H1 (cell line): ENCODE data around the gene DPH5.

Experiments used
- CTCF ChIP-seq, 3 experiments: IDR thresholded peaks; 1 replicate in 2 of 3; 2 replicates in 1 of 3; pipeline versions ENCODE4 v1.5.1 to v1.6.1; 2011; ENCODE audit warnings: low read length in 3 of 3, mild to moderate bottlenecking in 3 of 3, inconsistent platforms in 2 of 3, low read depth in 1 of 3, moderate library complexity in 1 of 3; ENCODE audit not compliant: insufficient read depth in 1 of 3; ENCODE audit errors: control extremely low read depth in 1 of 3
- POLR2A ChIP-seq, 2 experiments: IDR thresholded peaks; 1 replicate in 1 of 2; 2 replicates in 1 of 2; pipeline ENCODE4 v1.6.1; 2011; ENCODE audit warnings: low read depth in 2 of 2, low read length in 2 of 2, mild to moderate bottlenecking in 2 of 2; ENCODE audit errors: control extremely low read depth in 1 of 2
- POLR2AphosphoS5 ChIP-seq: IDR thresholded peaks from 2 replicates; pipeline ENCODE4 v1.6.1; 2011; ENCODE audit warnings: low read depth, low read length
- SIN3A ChIP-seq, 2 experiments: IDR thresholded peaks in 1 of 2; conservative IDR thresholded peaks in 1 of 2; 2 replicates each; pipeline ENCODE4 v1.6.1; 2011 to 2012; ENCODE audit warnings: low read length in 2 of 2, improper control_type of control experiment in 1 of 2, low read depth in 1 of 2, mild to moderate bottlenecking in 1 of 2
- USF2 ChIP-seq: IDR thresholded peaks from 2 replicates; pipeline ENCODE4 v1.6.1; 2011; ENCODE audit warnings: low read length, improper control_type of control experiment

- TF ChIP-seq SIN3A (conservative IDR thresholded peaks at IDR 0.05 in 1 of 2, IDR thresholded peaks at IDR 0.05 in 1 of 2; ENCODE audit: low read depth in 1 of 2, low read length in 2 of 2): no peak
- TF ChIP-seq CTCF (IDR thresholded peaks at IDR 0.05; ENCODE audit: control extremely low read depth in 1 of 3, insufficient read depth in 1 of 3, low read depth in 1 of 3, low read length in 3 of 3): no peak
- TF ChIP-seq USF2: no peak
- no peak for TF ChIP-seq POLR2A (IDR thresholded peaks at IDR 0.05; ENCODE audit: control extremely low read depth in 1 of 2, low read depth in 2 of 2, low read length in 2 of 2)
- no peak for TF ChIP-seq POLR2AphosphoS5
Measured at GRCh38 chr1:101006553-101006952, 19.0 kb downstream of the DPH5 start.
